Activated CD4-positive, CD25-positive, alpha-beta regulatory T cell treated with anti-CD3 and anti-CD28 coated beads, Interleukin-2, amount 50 U/mL, for 16 hours (primary cell): ENCODE results near the gene TLDC2.
"Not testable (repeated sequence)": the region's sequence is repeated elsewhere in the genome, so short reads cannot be mapped to it uniquely, and the experiment has no call there.

Experiments
- DNase-seq: peaks from one replicate; pipeline ENCODE4 v3.0.0-alpha.2; 2020; ENCODE audit warnings: low read depth, low spot score

TLDC2 gene

DNA sequence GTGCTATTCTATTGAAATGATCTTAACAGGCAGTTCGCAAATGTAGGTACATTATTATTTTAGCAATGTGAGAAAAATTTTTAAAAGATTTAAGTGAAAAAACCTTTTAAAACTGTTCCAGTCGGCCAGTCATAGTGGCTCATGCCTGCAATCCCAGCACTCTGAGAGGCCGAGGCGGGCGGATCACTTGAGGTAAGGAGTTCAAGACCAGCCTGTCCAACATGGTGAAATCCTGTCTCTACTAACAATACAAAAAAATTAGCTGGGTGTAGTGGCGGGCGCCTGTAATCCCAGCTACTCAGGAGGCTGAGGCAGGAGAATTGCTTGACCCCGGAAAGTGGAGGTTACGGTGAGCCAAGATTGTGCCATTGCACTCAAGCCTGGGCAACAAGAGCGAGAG is 29.6 kb downstream of the TLDC2 start:
- not testable (repeated sequence) for DNase-seq

GRCh38 chr20:36906086-36906485 is 30.1 kb downstream of the TLDC2 start:
- DNase-seq = not testable (repeated sequence)

DNA sequence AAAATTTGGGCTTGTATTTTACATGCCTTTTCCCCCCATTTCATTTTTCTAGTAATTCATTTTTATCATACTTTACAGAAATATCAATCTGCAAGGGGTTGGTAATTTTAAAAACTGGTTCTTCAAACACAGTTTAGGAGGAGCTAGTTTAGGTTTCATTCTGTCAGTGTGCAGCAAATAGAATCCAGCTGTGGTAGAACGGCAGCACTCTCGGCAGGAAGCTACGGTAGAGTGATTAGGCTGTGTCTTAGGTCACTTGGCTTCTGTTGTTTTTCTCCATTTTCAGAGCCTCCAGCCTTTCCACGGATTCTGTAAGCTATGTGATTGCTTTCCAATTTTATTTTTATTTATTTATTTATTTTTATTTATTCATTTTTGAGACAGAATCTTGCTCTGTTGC is 32.7 kb downstream of the TLDC2 start:
- no peak for DNase-seq

DNA sequence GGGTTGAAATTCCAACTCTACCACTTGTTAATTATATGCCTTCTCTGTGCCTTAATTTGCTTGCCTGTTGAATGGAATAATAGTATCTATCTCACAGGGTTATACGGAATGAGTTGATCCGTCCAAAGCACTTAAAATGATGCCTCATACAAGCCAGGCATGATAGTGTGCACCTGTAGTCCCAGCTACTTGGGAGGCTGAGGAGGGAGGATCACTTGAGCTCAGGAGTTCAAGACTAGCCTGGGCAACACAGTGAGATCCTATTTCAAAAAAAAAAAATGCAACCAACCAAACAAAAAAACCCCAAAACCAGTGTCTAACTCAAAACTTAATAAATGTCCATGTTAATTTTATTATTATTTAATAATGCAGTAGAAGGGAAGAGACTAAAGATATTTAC is 40.3 kb downstream of the TLDC2 start:
- DNase-seq = no peak

- no peak for DNase-seq
Observed at GRCh38 chr20:36917240-36917639, 41.3 kb downstream of the TLDC2 start.

- no peak for DNase-seq
Observed at GRCh38 chr20:36917943-36918342, 42.0 kb downstream of the TLDC2 start.

- peak; percentile 10 for DNase-seq
Observed at GRCh38 chr20:36919715-36920333, 43.9 kb downstream of the TLDC2 start.

GRCh38 chr20:36920334-36920730 is 44.4 kb downstream of the TLDC2 start:
- no peak for DNase-seq

DNA sequence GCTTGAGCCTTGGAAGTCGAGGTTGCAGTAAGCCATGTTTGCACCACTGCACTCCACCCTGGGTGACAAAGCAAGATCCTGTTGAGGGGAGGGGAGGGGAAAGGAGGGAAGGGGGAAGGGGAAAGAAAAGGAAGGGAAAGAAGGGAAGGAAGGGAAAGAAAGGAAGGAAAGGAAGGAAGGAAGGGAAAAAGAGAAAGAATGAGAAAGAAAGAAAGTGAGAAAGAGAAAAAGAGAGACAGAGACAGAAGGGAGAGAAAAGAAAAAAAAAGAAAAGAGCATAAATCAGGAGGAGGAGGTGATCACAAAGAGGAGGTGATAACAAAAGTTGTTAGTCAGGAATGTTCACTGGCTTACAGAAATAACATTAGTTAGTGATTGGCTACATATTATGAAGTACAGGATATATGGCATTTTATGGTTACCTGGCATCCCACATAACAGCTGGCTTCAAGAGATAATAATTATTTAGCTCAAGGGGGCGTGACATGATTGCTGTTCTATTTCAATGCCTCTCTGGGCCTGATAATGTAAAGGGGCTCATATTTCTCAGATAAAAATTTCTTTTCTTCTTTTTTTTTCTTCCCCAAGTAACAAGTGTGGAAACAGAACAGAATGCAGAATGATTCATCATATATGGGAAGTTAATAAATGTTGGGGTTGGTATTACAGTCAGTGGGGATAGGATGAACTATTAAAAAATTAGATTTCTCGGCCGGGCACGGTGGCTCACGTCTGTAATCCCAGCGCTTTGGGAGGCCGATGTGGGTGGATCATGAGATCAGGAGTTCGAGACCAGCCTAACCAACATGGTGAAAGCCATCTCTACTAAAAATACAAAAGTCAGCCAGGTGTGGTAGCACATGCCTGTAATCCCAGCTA is 48.5 kb downstream of the TLDC2 start:
- no peak for DNase-seq

GRCh38 chr20:36925234-36925633 is 49.3 kb downstream of the TLDC2 start:
- DNase-seq = no peak

DNA sequence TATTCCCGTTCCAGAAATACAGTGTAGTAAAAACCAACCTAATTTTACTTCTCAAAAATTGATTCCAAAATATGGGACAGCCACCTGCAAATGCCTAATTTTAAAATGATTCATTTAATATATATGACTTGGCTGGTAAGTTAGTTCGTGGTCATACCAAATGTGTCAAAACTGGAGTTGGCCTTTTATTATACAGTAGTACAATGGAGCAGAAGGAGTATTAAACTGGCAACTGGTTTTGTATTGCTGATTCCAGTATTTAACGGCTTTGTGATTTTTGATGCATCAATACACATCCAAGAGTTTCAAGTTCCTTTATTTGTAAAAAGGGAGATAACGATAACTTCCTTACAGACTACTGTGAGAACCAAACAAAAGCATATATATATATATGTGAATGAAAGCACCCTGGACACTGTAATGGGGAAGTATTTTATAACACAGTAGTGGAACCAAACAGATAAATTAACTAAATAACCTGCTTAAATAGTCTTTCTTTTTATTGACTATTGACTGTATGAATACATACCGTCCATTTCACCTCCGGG is 50.8 kb downstream of the TLDC2 start:
- no peak for DNase-seq

DNA sequence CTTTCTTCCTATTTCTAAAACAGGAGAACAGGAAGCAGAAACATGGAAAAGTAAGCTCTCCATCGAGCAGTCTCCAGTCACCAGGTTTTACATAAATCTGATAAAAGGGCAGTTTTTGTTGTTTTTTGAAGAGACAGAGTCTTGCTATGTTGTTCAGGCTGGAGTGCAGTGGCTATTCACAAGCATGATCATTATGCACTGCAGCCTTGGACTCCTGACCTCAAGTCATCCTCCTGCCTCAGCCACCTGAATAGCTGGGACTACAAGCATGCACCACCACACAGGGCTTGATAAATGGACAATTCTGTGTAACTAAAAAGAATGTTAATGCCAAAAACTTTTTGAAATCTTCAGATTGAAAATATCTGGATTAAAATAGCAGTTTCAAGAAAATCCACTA is 51.8 kb downstream of the TLDC2 start:
- no peak for DNase-seq

DNA sequence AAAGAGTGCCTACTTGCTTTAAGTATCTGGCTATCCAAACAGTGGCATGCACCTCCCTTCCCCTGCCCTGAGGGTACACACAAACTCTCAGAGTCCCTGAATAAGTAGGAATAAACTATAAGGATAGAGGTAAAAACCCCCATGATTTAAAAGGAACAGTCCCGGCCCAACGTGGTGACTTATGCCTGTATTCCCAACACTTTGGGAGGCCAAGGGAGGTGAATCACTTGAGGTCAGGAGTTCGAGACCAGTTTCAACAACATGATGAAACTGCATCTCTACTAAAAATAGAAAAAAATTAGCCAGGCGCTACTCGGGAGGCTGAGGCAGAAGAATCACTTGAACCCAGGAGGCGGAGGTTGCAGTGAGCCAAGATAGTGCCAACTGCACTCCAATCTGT is 53.4 kb downstream of the TLDC2 start:
- DNase-seq = no peak

- no peak for DNase-seq
Observed at GRCh38 chr20:36929691-36930090, 53.8 kb downstream of the TLDC2 start.

DNA sequence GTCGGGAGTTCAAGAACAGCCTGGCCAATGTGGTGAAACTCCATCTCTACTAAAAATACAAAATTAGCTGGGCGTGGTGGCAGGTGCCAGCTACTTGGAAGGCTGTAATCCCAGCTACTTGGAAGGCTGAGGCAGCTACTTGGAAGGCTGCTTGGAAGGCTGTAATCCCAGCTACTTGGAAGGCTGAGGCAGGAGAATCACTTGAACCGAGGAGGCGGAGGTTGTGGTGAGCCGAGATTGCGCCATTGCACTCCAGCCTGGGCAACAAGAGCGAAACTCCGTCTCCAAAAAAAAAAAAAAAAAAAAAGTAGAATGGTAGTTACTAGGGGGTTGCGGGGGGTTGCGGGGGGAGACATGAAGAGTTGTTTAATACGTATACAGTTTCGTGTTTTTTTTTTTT is 56.1 kb downstream of the TLDC2 start:
- not testable (repeated sequence) for DNase-seq

DNA sequence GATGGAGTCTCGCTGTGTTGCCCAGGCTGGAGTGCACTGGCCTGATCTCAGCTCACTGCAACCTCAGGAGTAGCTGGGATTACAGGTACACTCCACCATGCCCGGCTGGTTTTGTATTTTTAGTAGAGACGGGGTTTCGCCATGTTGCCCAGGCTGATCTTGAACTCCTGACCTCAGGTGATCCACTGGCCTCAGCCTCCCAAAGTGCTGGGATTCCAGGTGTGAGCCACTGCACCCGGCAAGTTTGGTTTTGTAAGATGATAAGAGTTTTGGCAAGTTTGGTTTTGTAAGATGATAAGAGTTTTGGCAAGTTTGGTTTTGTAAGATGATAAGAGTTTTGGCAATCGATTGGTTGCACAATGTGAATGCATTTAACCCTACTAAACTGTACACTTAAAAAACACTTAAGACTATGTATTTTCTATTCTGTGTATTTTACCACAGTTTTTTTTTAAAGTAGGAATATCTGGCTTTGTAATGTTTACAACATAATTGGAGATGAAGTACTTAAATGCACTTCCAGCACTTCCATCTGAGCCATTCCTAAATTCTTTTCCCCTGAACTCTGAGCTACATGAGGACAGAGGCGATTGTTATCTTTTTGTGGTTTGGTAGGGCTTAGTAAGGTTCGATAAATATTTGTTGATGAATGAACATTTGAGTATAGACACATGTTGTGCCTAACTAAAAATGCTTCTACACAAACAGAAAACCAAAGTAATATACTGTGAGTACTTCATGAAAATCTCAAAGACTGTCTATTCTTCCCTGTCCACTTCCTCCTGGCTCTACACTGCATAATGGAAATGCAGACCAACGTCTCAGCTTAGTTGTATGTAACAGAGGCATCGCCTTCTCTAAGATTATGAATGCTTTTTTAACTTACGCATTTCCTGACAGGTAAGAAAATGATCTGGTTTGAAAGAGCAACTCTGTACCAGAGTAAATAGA is 56.8 kb downstream of the TLDC2 start:
- no peak for DNase-seq

- not testable (repeated sequence) for DNase-seq
Observed at GRCh38 chr20:36933571-36933970, 57.6 kb downstream of the TLDC2 start.

DNA sequence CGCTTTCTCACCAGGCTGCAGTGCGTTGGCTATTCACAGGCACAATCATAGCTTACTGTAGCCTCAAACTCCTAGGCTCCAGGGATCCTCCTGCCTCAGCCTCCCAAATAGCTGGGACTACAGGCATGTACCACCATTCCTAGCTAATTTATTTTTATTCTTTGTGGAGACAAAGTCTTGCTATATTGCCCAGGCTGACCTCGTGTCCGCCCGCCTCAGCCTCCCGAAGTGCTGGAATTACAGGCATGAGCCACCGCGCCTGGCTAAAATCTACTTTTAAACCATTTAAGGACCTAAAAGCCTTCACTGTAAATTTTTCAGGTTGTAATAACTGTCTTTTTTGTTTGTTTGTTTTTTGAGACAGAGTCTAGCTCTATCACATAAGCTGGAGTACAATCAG is 60.4 kb downstream of the TLDC2 start:
- DNase-seq = no peak

GRCh38 chr20:36936761-36937401 is 60.9 kb downstream of the TLDC2 start:
- DNase-seq = not testable (repeated sequence)

DNA sequence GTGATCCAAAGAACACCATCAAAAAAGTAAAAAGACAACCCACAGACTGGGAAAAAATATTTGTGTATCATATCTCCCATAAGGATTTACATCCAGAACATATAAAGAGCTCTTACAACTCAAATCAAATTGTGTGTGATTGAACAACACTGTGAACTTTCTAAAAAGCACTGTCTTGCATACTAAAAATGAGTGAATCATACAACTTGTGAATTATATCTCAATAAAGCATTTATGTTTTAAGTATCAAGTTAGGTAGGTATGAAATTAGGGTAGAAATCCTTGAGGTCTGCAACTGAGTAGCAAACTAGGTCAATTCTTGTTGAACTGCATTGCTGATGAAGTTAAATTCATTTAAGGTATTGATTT is 61.4 kb downstream of the TLDC2 start:
- DNase-seq = no peak

- no peak for DNase-seq
Observed at GRCh38 chr20:36941401-36941835, 65.5 kb downstream of the TLDC2 start.
